HCT116 (cell line): Measurements from ENCODE around the gene DIP2B. TPM values are rescaled to one million over a fixed set of nuclear protein-coding genes. Genes with fewer than 3 reads are reported as not detected.

ENCODE experiments used
- ATAC-seq: fragments of 200-7000 bp; cut with Tn5 transposase; 2 replicates; pipeline ENCODE4 v1.9.1; 2020; ENCODE audit warnings: mild to moderate bottlenecking, moderate library complexity
- BruUV-seq: library from RNA; stranded (reverse); fragments of 400-500 nt; replicated peaks from 2 replicates; lab custom pipeline; 2021; lab: Mats Ljungman, UMichigan
- CTCF ChIA-PET: fragments of 300-600 bp; sonication (Branson Sonifier 250); formaldehyde crosslinking; loops from one replicate; lab custom pipeline; 2021; ENCODE audit warnings: antibody characterized with exemption; lab: Charles Lee
- POLR2A ChIA-PET: fragments of 300-600, 350-600 bp; sonication (Branson Sonifier 250); formaldehyde crosslinking; loops from one replicate; lab custom pipeline; 2021; ENCODE audit warnings: antibody characterized with exemption; lab: Charles Lee
- RAD21 ChIA-PET, 2 experiments: fragments of 300-600 bp; sonication (Branson Sonifier 250); formaldehyde crosslinking; loops; one replicate each; lab custom pipeline; 2023; ENCODE audit warnings: low total read pairs in 2 of 2; ENCODE audit not compliant: uncharacterized antibody in 2 of 2, unreplicated experiment in 2 of 2, low non-redundant PET in 1 of 2; lab: Charles Lee
- DNase-seq: peaks from one replicate; pipeline ENCODE4 v3.0.0-alpha.2; 2010; ENCODE audit warnings: low read depth, low spot score
- H2AFZ ChIP-seq: fragments of 200-600 bp; shearing (Covaris generic), sonication (generic); 2 replicates; pipeline ENCODE4 v1.6.1; 2017; ENCODE audit warnings: low read depth, mixed run types, mixed read lengths, antibody characterized with exemption, low read length; ENCODE audit not compliant: poor library complexity, severe bottlenecking
- H3K27ac ChIP-seq: 2 replicates; pipeline ENCODE4 v1.5.1; 2012; ENCODE audit warnings: low read depth, low read length
- H3K27me3 ChIP-seq: fragments of 200-600 bp; sonication (generic); 2 replicates; pipeline ENCODE4 v1.6.1; 2016; ENCODE audit warnings: mixed run types, low read length, mixed read lengths; ENCODE audit not compliant: insufficient read depth
- H3K36me3 ChIP-seq, 2 experiments: fragments of 200-500 bp in 1 of 2; fragments of 200-600 bp in 1 of 2; sonication (Bioruptor generic) in 1 of 2; sonication (generic) in 1 of 2; 2 replicates each; pipeline versions ENCODE4 v1.5.1 to v1.6.1; 2014 to 2016; ENCODE audit warnings: low read length in 2 of 2, inconsistent platforms in 1 of 2, mixed read lengths in 1 of 2, mixed run types in 1 of 2; ENCODE audit not compliant: insufficient read depth in 2 of 2, control insufficient read depth in 1 of 2
- H3K4me1 ChIP-seq, 2 experiments: fragments of 200-600 bp in 1 of 2; sonication (generic) in 1 of 2; 2 replicates each; pipeline versions ENCODE4 v1.5.1 to v1.6.1; 2012 to 2017; ENCODE audit warnings: low read length in 2 of 2, inconsistent platforms in 1 of 2, mild to moderate bottlenecking in 1 of 2, mixed read lengths in 1 of 2, mixed run types in 1 of 2, moderate library complexity in 1 of 2; ENCODE audit not compliant: insufficient read depth in 2 of 2, control insufficient read depth in 1 of 2
- H3K4me2 ChIP-seq: fragments of 200-600 bp; sonication (generic); 2 replicates; pipeline ENCODE4 v1.6.1; 2017; ENCODE audit warnings: mixed run types, low read length, mixed read lengths
- H3K4me3 ChIP-seq, 2 experiments: fragments of 200-600 bp in 1 of 2; sonication (generic) in 1 of 2; replicated peaks in 1 of 2; 2 replicates each; pipeline ENCODE4 v1.5.1; 2011 to 2016; ENCODE audit warnings: low read length in 2 of 2, control low read depth in 1 of 2, low read depth in 1 of 2, mild to moderate bottlenecking in 1 of 2, mixed read lengths in 1 of 2, mixed run types in 1 of 2
- H3K79me2 ChIP-seq: fragments of 200-600 bp; sonication (generic); 2 replicates; pipeline ENCODE4 v1.6.1; 2017; ENCODE audit warnings: mild to moderate bottlenecking, mixed run types, low read length, moderate library complexity, mixed read lengths; ENCODE audit not compliant: insufficient read depth
- H3K9ac ChIP-seq: fragments of 200-600 bp; sonication (generic); 2 replicates; pipeline ENCODE4 v1.6.1; 2016; ENCODE audit warnings: low read length, mixed read lengths
- H3K9me2 ChIP-seq: fragments of 200-600 bp; sonication (generic), shearing (Covaris generic); 2 replicates; pipeline ENCODE4 v1.6.1; 2017; ENCODE audit warnings: mixed run types, mild to moderate bottlenecking, moderate library complexity; ENCODE audit not compliant: insufficient read depth
- H3K9me3 ChIP-seq, 2 experiments: fragments of 200-500 bp in 1 of 2; fragments of 200-600 bp in 1 of 2; sonication (Bioruptor generic) in 1 of 2; sonication (generic) in 1 of 2; 2 replicates each; pipeline ENCODE4 v1.6.1; 2014 to 2017; ENCODE audit warnings: low read length in 2 of 2, mixed read lengths in 2 of 2, inconsistent platforms in 1 of 2, low read depth in 1 of 2, mild to moderate bottlenecking in 1 of 2, mixed run types in 1 of 2, moderate library complexity in 1 of 2; ENCODE audit not compliant: control insufficient read depth in 1 of 2, insufficient read depth in 1 of 2
- H4K20me1 ChIP-seq: fragments of 200-600 bp; sonication (generic), shearing (Covaris generic); 2 replicates; pipeline ENCODE4 v1.6.1; 2017; ENCODE audit warnings: mixed run types, mild to moderate bottlenecking, moderate library complexity; ENCODE audit not compliant: insufficient read depth
- ATF3 ChIP-seq: IDR thresholded peaks from 2 replicates; pipeline ENCODE4 v1.6.1; 2012
- CBX3 ChIP-seq: IDR thresholded peaks from 2 replicates; pipeline ENCODE4 v1.6.1; 2012; ENCODE audit warnings: low read depth
- CEBPB ChIP-seq: IDR thresholded peaks from 2 replicates; pipeline ENCODE4 v1.6.1; 2012; ENCODE audit warnings: low read depth
- CTCF ChIP-seq, 3 experiments: fragments of 200-600 bp in 1 of 3; sonication (generic) in 1 of 3; IDR thresholded peaks in 2 of 3; conservative IDR thresholded peaks in 1 of 3; 2 replicates each; pipeline ENCODE4 v1.5.1; 2012 to 2017; ENCODE audit warnings: low read depth in 2 of 3, low read length in 2 of 3, antibody characterized with exemption in 1 of 3, borderline replicate concordance in 1 of 3, control low read depth in 1 of 3, mild to moderate bottlenecking in 1 of 3, mixed read lengths in 1 of 3, mixed run types in 1 of 3, moderate library complexity in 1 of 3; ENCODE audit not compliant: insufficient read depth in 1 of 3
- EGR1 ChIP-seq: IDR thresholded peaks from 2 replicates; pipeline ENCODE4 v1.6.1; 2012; ENCODE audit warnings: low read depth
- ELF1 ChIP-seq: IDR thresholded peaks from 2 replicates; pipeline ENCODE4 v1.6.1; 2012; ENCODE audit warnings: low read depth, borderline replicate concordance
- EZH2 ChIP-seq: fragments of 200-600 bp; sonication (generic); IDR thresholded peaks from 2 replicates; pipeline ENCODE4 v1.6.1; 2017; ENCODE audit warnings: antibody characterized with exemption, mixed run types
- FOSL1 ChIP-seq: IDR thresholded peaks from 2 replicates; pipeline ENCODE4 v1.6.1; 2012; ENCODE audit warnings: low read depth
- JUND ChIP-seq: IDR thresholded peaks from 2 replicates; pipeline ENCODE4 v1.6.1; 2012
- POLR2A ChIP-seq: IDR thresholded peaks from 2 replicates; pipeline ENCODE4 v1.7.0; 2011; ENCODE audit warnings: borderline replicate concordance; ENCODE audit not compliant: insufficient read depth, insufficient read length; ENCODE audit errors: extremely low read depth
- POLR2AphosphoS5 ChIP-seq: IDR thresholded peaks from 2 replicates; pipeline ENCODE4 v1.6.1; 2011; ENCODE audit warnings: mild to moderate bottlenecking, low read depth, low read length, moderate library complexity
- RAD21 ChIP-seq: IDR thresholded peaks from 2 replicates; pipeline ENCODE4 v1.6.1; 2012; ENCODE audit warnings: low read depth, mild to moderate bottlenecking
- REST ChIP-seq: IDR thresholded peaks from 2 replicates; pipeline ENCODE4 v1.6.1; 2012; ENCODE audit warnings: low read depth
- SIN3A ChIP-seq: IDR thresholded peaks from 2 replicates; pipeline ENCODE4 v1.6.1; 2012; ENCODE audit warnings: low read depth
- SP1 ChIP-seq: IDR thresholded peaks from 2 replicates; pipeline ENCODE4 v1.6.1; 2012; ENCODE audit warnings: low read depth
- TCF7L2 ChIP-seq: IDR thresholded peaks from 2 replicates; pipeline ENCODE4 v1.7.0; 2011; ENCODE audit warnings: borderline replicate concordance, inconsistent platforms; ENCODE audit not compliant: insufficient read depth, insufficient read length; ENCODE audit errors: extremely low read depth
- YY1 ChIP-seq: IDR thresholded peaks from 2 replicates; pipeline ENCODE4 v1.6.1; 2011; ENCODE audit warnings: low read length, low read depth, moderate library complexity, mild to moderate bottlenecking; ENCODE audit not compliant: insufficient replicate concordance; ENCODE audit errors: extremely low read depth
- ZBTB33 ChIP-seq: IDR thresholded peaks from 2 replicates; pipeline ENCODE4 v1.6.1; 2011; ENCODE audit warnings: mild to moderate bottlenecking, low read length, moderate library complexity; ENCODE audit not compliant: insufficient replicate concordance; ENCODE audit errors: extremely low read depth
- intact Hi-C: fragments of 100-400 bp; cut with micrococcal nuclease; formaldehyde crosslinking; loops from 2 replicates; pipeline ENCODE4 v1.10.0; 2022
- total RNA-seq: library from RNA; stranded (reverse); gene quantifications from one replicate; pipeline ENCODE4 v1.2.1, GENCODE V29; 2021; ENCODE audit not compliant: unreplicated experiment

Gene DIP2B
- total RNA-seq, 1 experiment from 2014 or later = 32.3 TPM

- TF ChIP-seq POLR2A (no peak), ELF1 (no peak), SP1 (no peak), RAD21 (no peak)
Observed at GRCh38 chr12:50611021-50611744, 106.4 kb downstream of the DIP2B start (continued).

- DNase-seq = no peak
- no peak overlapping the region for H2AFZ ChIP-seq
- no peaks in the 10 kb centered on the region for H3K9me2 ChIP-seq
- no peak overlapping the region for H3K4me2 ChIP-seq
- H3K36me3 ChIP-seq = no peaks in the 10 kb centered on the region
- peaks cover 24 to 45% of the 10 kb centered on the region in 2 experiments for H3K4me1 ChIP-seq
- H3K9me3 ChIP-seq = no peaks in the 10 kb centered on the region
- H3K4me3 ChIP-seq = no peak overlapping the region
- no TSS peak for BruUV-seq
- no peak overlapping the region for H3K9ac ChIP-seq
- RAD21 ChIA-PET = no interaction called here
- intact Hi-C loops = no loop called here
- CTCF ChIA-PET = no interaction called here
- ATAC-seq = no peak
- peaks cover 19% of the 10 kb centered on the region; the same call in 1 of the 2 replicates for H3K79me2 ChIP-seq
- H3K27ac ChIP-seq = no peak overlapping the region
- H4K20me1 ChIP-seq = no peaks in the 10 kb centered on the region
- no peaks in the 10 kb centered on the region for H3K27me3 ChIP-seq
- POLR2A ChIA-PET = no interaction called here
- no peak for TF ChIP-seq REST
- no peak for TF ChIP-seq POLR2AphosphoS5
- no peak for TF ChIP-seq SIN3A
- TF ChIP-seq ZBTB33 = no peak
- no peak for TF ChIP-seq TCF7L2
- TF ChIP-seq JUND = no peak
- no peak for TF ChIP-seq CBX3
- TF ChIP-seq ATF3 = no peak
- TF ChIP-seq FOSL1 = no peak
- TF ChIP-seq EZH2 = no peak
- no peak for TF ChIP-seq CTCF (IDR thresholded peaks at IDR 0.05 in 2 of 3, conservative IDR thresholded peaks at IDR 0.05 in 1 of 3; ENCODE audit: borderline replicate concordance in 1 of 3, insufficient read depth in 1 of 3, low read depth in 2 of 3, low read length in 2 of 3)
- TF ChIP-seq EGR1 = no peak
- no peak for TF ChIP-seq RAD21
- TF ChIP-seq ELF1 = no peak
- TF ChIP-seq YY1 = no peak
- no peak for TF ChIP-seq CEBPB
Observed at GRCh38 chr12:50612882-50613281, 108.1 kb downstream of the DIP2B start.
